Chondrocyte (in vitro differentiated cells): ENCODE measurements around the gene IRF9. TPM values are rescaled to one million over a fixed set of nuclear protein-coding genes. Genes with fewer than 3 reads are reported as not detected.

Experiments
- DNase-seq: peaks from one replicate; pipeline ENCODE4 v3.0.0; 2021; ENCODE audit warnings: mixed read lengths, low spot score
- H3K27ac Mint-ChIP-seq: one replicate; pipeline ENCODE4 v1.8.0; 2021; ENCODE audit warnings: mild to moderate bottlenecking, moderate library complexity, mixed read lengths; ENCODE audit not compliant: unreplicated experiment
- H3K27me3 Mint-ChIP-seq: 2 replicates; pipeline ENCODE4 v1.8.0; 2021; ENCODE audit warnings: low read depth, mixed read lengths
- H3K36me3 Mint-ChIP-seq: 2 replicates; pipeline ENCODE4 v1.8.0; 2021; ENCODE audit warnings: low read depth, mixed read lengths
- H3K4me1 Mint-ChIP-seq: 2 replicates; pipeline ENCODE4 v1.8.0; 2021; ENCODE audit warnings: low read depth, mild to moderate bottlenecking, mixed read lengths
- H3K4me3 Mint-ChIP-seq: one replicate; pipeline ENCODE4 v1.8.0; 2021; ENCODE audit warnings: mild to moderate bottlenecking, moderate library complexity, mixed read lengths; ENCODE audit not compliant: unreplicated experiment
- H3K9me3 Mint-ChIP-seq: 2 replicates; pipeline ENCODE4 v1.8.0; 2021; ENCODE audit warnings: low read depth, mixed read lengths
- CTCF ChIP-seq: fragments of 200-600 bp; sonication (generic); IDR thresholded peaks from 2 replicates; pipeline ENCODE4 v1.5.0; 2021; ENCODE audit warnings: antibody characterized with exemption, mild to moderate bottlenecking, moderate library complexity
- total RNA-seq: library from RNA; stranded (reverse); gene quantifications from 3 replicates; pipeline ENCODE4 v1.2.1, GENCODE V29; 2021

Gene IRF9
- total RNA-seq, 1 donor from 2014 or later, result 38.4 TPM

GRCh38 chr14:24179961-24180796, 19.1 kb downstream of the IRF9 start:
- no peaks in the 10 kb centered on the region for H3K4me1 Mint-ChIP-seq
- peaks cover 21% of the 10 kb centered on the region for H3K36me3 Mint-ChIP-seq
- DNase-seq, result no peak
- no peaks in the 10 kb centered on the region for H3K27me3 Mint-ChIP-seq
- H3K27ac Mint-ChIP-seq, result no peak overlapping the region
- no peak for TF ChIP-seq CTCF
- H3K9me3 Mint-ChIP-seq, result no peaks in the 10 kb centered on the region
- no peak overlapping the region for H3K4me3 Mint-ChIP-seq

GRCh38 chr14:24181371-24182077, 20.5 kb downstream of the IRF9 start:
- H3K27ac Mint-ChIP-seq, result no peak overlapping the region
- no peaks in the 10 kb centered on the region for H3K4me1 Mint-ChIP-seq
- peaks cover 21% of the 10 kb centered on the region for H3K36me3 Mint-ChIP-seq
- H3K27me3 Mint-ChIP-seq, result no peaks in the 10 kb centered on the region
- H3K9me3 Mint-ChIP-seq, result no peaks in the 10 kb centered on the region
- no peak for DNase-seq
- H3K4me3 Mint-ChIP-seq, result no peak overlapping the region
- no peak for TF ChIP-seq CTCF

- H3K27ac Mint-ChIP-seq, result no peak overlapping the region
- peaks cover 17% of the 10 kb centered on the region for H3K36me3 Mint-ChIP-seq
- no peak overlapping the region for H3K4me3 Mint-ChIP-seq
- no peak for TF ChIP-seq CTCF
- DNase-seq, result no peak
- no peaks in the 10 kb centered on the region for H3K9me3 Mint-ChIP-seq
- no peaks in the 10 kb centered on the region for H3K27me3 Mint-ChIP-seq
- H3K4me1 Mint-ChIP-seq, result peaks cover 5% of the 10 kb centered on the region
These were observed 21.2 kb downstream of the IRF9 start for GRCh38 chr14:24182110-24182882.

- Mint-ChIP-seq H3K27ac (no peak overlapping the region), H3K4me3 (no peak overlapping the region)
- TF ChIP-seq CTCF, result no peak
These were observed 22.0 kb downstream of the IRF9 start for GRCh38 chr14:24183014-24183481.

More at GRCh38 chr14:24183014-24183481, 22.0 kb downstream of the IRF9 start:
- Mint-ChIP-seq H3K4me1 (peaks cover 11% of the 10 kb centered on the region), H3K36me3 (peaks cover 17% of the 10 kb centered on the region), H3K27me3 (no peaks in the 10 kb centered on the region), H3K9me3 (no peaks in the 10 kb centered on the region)
- no peak for DNase-seq
